HepG2 (cell line): ENCODE data around the gene CALR. TPM values are rescaled to one million over a fixed set of nuclear protein-coding genes. Genes with fewer than 3 reads are reported as not detected.

Experiments used
- CENPT ChIP-seq: sonication (generic); formaldehyde crosslinking; IDR thresholded peaks from 2 replicates; pipeline ENCODE4 v1.8.0; 2022; ENCODE audit warnings: low read depth, mild to moderate bottlenecking, moderate library complexity, missing genetic modification reagents
- HMG20A ChIP-seq: IDR thresholded peaks from 2 replicates; pipeline ENCODE4 v1.6.1; 2016; ENCODE audit warnings: borderline replicate concordance
- IRF2 ChIP-seq: IDR thresholded peaks from 2 replicates; pipeline ENCODE4 v1.6.1; 2018; ENCODE audit warnings: missing genetic modification reagents, missing compliant biosample characterization
- LCORL ChIP-seq, 2 experiments: fragments of 450-650 bp in 1 of 2; sonication (generic) in 1 of 2; formaldehyde crosslinking in 1 of 2; IDR thresholded peaks; 2 replicates each; pipeline versions ENCODE4 v1.5.0 to v1.6.1; 2017 to 2020; ENCODE audit warnings: antibody characterized with exemption in 1 of 2, missing genetic modification reagents in 1 of 2
- PRMT3 ChIP-seq: sonication (generic); formaldehyde crosslinking; IDR thresholded peaks from 2 replicates; pipeline ENCODE4 v1.8.1; 2022; ENCODE audit warnings: low read depth, mild to moderate bottlenecking, moderate library complexity, missing genetic modification reagents, borderline replicate concordance
- RFX5 ChIP-seq: IDR thresholded peaks from 2 replicates; pipeline ENCODE4 v1.6.1; 2011; ENCODE audit warnings: low read depth, low read length, improper control_type of control experiment
- ZBTB3 ChIP-seq: sonication (generic); formaldehyde crosslinking; IDR thresholded peaks from 2 replicates; pipeline ENCODE4 v1.4.0; 2020; ENCODE audit warnings: low read depth, mild to moderate bottlenecking, moderate library complexity, missing genetic modification reagents, borderline replicate concordance
- ZFP36L2 ChIP-seq: sonication (generic); formaldehyde crosslinking; IDR thresholded peaks from 2 replicates; pipeline ENCODE4 v1.4.0; 2020; ENCODE audit warnings: missing genetic modification reagents
- polyA plus RNA-seq, 8 experiments: library from polyadenylated mRNA; depleted of rRNA in 3 of 8; stranded (reverse) in 7 of 8; unstranded in 1 of 8; fragments of >200 nt; fragmentation: Illumina TruSeq in 4 of 8; extraction: Trizol in 4 of 8; gene quantifications; 2 replicates each; pipeline versions ENCODE4 v1.2.1 to v1.2.3, GENCODE V29; 2011 to 2016; ENCODE audit warnings: low read depth in 4 of 8, missing spikeins in 1 of 8, mixed read lengths in 1 of 8; ENCODE audit not compliant: insufficient read depth in 1 of 8
- total RNA-seq, 5 experiments: library from RNA; depleted of rRNA; stranded (reverse); fragments of >200 nt; fragmentation: Illumina TruSeq; extraction: Trizol; gene quantifications; 2 replicates each; pipeline ENCODE4 v1.2.3, GENCODE V29; 2016; ENCODE audit warnings: low read depth in 1 of 5
- TF ChIP-seq, protein P1 (sequence below): IDR thresholded peaks from 2 replicates; pipeline ENCODE4 v1.6.1; 2016
- TF ChIP-seq, protein P2 (sequence below): sonication (generic); formaldehyde crosslinking; IDR thresholded peaks from 2 replicates; pipeline ENCODE4 v1.8.0; 2022; ENCODE audit warnings: missing genetic modification reagents, mild to moderate bottlenecking, moderate library complexity, borderline replicate concordance
- TF ChIP-seq, protein P3 (sequence below): sonication (generic); formaldehyde crosslinking; IDR thresholded peaks from 2 replicates; pipeline ENCODE4 v1.4.0; 2020; ENCODE audit warnings: missing genetic modification reagents, mild to moderate bottlenecking, borderline replicate concordance
- TF ChIP-seq, protein P4 (sequence below): sonication (generic); formaldehyde crosslinking; IDR thresholded peaks from 2 replicates; pipeline ENCODE4 v1.4.0; 2020; ENCODE audit warnings: mild to moderate bottlenecking, missing genetic modification reagents

Gene CALR
- total and polyA plus RNA-seq, 2 of the 13 experiments (the other 11 are each of a cell fraction or from before 2014, with no cell fraction given): 898 to 934 TPM

DNA sequence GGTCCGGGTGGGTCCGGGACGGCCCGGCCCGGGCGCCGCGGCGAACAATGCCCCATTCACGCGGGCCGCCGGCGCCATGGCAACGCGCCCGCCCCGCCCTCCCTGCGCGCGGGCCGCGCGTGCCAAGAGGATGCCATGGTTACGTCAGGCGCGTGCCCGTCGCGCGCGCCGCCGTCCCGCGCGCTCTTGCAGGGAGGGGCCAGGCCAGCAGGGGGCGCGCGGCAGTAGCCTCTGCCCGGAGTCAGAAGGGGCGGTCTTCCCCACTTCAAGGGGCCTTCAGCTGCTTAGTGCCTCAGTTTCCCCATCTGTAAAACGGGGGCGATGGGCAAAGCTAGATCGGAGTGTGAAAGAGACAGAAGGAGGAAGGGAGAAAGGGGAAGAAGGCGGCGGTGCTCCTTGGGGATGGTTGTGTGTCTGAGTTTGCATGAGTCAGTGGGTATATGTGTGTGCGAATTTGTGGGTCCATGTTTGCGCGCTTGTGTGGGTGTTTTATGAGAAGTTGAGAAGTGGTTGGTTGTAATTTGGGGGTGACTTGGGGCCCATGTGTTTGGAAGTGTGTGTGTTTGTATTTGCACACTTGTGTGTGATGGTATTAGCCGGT, 45.2 kb downstream of the CALR start (continued):
- TF ChIP-seq, protein P1, sequence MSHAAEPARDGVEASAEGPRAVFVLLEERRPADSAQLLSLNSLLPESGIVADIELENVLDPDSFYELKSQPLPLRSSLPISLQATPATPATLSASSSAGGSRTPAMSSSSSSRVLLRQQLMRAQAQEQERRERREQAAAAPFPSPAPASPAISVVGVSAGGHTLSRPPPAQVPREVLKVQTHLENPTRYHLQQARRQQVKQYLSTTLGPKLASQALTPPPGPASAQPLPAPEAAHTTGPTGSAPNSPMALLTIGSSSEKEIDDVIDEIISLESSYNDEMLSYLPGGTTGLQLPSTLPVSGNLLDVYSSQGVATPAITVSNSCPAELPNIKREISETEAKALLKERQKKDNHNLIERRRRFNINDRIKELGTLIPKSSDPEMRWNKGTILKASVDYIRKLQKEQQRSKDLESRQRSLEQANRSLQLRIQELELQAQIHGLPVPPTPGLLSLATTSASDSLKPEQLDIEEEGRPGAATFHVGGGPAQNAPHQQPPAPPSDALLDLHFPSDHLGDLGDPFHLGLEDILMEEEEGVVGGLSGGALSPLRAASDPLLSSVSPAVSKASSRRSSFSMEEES: no peak
- TF ChIP-seq CENPT (CRISPR knock-in tag): no peak
- 0 out of 2 replicates have a peak, but pooled peaks have one; percentile 26 for TF ChIP-seq IRF2
- TF ChIP-seq, protein P2, sequence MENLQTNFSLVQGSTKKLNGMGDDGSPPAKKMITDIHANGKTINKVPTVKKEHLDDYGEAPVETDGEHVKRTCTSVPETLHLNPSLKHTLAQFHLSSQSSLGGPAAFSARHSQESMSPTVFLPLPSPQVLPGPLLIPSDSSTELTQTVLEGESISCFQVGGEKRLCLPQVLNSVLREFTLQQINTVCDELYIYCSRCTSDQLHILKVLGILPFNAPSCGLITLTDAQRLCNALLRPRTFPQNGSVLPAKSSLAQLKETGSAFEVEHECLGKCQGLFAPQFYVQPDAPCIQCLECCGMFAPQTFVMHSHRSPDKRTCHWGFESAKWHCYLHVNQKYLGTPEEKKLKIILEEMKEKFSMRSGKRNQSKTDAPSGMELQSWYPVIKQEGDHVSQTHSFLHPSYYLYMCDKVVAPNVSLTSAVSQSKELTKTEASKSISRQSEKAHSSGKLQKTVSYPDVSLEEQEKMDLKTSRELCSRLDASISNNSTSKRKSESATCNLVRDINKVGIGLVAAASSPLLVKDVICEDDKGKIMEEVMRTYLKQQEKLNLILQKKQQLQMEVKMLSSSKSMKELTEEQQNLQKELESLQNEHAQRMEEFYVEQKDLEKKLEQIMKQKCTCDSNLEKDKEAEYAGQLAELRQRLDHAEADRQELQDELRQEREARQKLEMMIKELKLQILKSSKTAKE (CRISPR knock-in tag): no peak
- TF ChIP-seq PRMT3 (CRISPR knock-in tag): no peak
- no peak for TF ChIP-seq ZFP36L2 (CRISPR knock-in tag)
- TF ChIP-seq HMG20A (CRISPR knock-in tag): 0 out of 2 replicates have a peak, but pooled peaks have one; percentile 32
- TF ChIP-seq, protein P3, sequence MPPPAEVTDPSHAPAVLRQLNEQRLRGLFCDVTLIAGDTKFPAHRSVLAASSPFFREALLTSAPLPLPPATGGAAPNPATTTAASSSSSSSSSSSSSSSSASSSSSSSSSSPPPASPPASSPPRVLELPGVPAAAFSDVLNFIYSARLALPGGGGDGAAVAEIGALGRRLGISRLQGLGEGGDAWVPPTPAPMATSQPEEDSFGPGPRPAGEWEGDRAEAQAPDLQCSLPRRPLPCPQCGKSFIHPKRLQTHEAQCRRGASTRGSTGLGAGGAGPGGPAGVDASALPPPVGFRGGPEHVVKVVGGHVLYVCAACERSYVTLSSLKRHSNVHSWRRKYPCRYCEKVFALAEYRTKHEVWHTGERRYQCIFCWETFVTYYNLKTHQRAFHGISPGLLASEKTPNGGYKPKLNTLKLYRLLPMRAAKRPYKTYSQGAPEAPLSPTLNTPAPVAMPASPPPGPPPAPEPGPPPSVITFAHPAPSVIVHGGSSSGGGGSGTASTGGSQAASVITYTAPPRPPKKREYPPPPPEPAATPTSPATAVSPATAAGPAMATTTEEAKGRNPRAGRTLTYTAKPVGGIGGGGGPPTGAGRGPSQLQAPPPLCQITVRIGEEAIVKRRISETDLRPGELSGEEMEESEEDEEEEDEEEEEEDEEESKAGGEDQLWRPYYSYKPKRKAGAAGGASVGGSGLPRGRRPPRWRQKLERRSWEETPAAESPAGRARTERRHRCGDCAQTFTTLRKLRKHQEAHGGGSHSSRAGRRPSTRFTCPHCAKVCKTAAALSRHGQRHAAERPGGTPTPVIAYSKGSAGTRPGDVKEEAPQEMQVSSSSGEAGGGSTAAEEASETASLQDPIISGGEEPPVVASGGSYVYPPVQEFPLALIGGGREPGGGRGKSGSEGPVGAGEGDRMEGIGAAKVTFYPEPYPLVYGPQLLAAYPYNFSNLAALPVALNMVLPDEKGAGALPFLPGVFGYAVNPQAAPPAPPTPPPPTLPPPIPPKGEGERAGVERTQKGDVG (CRISPR knock-in tag): no peak
- TF ChIP-seq LCORL (IDR thresholded peaks at IDR 0.05): no peak
- peak; percentile 49; the same call in 1 of the 2 replicates for TF ChIP-seq LCORL (CRISPR knock-in tag; IDR thresholded peaks at IDR 0.05)
- TF ChIP-seq, protein P4, sequence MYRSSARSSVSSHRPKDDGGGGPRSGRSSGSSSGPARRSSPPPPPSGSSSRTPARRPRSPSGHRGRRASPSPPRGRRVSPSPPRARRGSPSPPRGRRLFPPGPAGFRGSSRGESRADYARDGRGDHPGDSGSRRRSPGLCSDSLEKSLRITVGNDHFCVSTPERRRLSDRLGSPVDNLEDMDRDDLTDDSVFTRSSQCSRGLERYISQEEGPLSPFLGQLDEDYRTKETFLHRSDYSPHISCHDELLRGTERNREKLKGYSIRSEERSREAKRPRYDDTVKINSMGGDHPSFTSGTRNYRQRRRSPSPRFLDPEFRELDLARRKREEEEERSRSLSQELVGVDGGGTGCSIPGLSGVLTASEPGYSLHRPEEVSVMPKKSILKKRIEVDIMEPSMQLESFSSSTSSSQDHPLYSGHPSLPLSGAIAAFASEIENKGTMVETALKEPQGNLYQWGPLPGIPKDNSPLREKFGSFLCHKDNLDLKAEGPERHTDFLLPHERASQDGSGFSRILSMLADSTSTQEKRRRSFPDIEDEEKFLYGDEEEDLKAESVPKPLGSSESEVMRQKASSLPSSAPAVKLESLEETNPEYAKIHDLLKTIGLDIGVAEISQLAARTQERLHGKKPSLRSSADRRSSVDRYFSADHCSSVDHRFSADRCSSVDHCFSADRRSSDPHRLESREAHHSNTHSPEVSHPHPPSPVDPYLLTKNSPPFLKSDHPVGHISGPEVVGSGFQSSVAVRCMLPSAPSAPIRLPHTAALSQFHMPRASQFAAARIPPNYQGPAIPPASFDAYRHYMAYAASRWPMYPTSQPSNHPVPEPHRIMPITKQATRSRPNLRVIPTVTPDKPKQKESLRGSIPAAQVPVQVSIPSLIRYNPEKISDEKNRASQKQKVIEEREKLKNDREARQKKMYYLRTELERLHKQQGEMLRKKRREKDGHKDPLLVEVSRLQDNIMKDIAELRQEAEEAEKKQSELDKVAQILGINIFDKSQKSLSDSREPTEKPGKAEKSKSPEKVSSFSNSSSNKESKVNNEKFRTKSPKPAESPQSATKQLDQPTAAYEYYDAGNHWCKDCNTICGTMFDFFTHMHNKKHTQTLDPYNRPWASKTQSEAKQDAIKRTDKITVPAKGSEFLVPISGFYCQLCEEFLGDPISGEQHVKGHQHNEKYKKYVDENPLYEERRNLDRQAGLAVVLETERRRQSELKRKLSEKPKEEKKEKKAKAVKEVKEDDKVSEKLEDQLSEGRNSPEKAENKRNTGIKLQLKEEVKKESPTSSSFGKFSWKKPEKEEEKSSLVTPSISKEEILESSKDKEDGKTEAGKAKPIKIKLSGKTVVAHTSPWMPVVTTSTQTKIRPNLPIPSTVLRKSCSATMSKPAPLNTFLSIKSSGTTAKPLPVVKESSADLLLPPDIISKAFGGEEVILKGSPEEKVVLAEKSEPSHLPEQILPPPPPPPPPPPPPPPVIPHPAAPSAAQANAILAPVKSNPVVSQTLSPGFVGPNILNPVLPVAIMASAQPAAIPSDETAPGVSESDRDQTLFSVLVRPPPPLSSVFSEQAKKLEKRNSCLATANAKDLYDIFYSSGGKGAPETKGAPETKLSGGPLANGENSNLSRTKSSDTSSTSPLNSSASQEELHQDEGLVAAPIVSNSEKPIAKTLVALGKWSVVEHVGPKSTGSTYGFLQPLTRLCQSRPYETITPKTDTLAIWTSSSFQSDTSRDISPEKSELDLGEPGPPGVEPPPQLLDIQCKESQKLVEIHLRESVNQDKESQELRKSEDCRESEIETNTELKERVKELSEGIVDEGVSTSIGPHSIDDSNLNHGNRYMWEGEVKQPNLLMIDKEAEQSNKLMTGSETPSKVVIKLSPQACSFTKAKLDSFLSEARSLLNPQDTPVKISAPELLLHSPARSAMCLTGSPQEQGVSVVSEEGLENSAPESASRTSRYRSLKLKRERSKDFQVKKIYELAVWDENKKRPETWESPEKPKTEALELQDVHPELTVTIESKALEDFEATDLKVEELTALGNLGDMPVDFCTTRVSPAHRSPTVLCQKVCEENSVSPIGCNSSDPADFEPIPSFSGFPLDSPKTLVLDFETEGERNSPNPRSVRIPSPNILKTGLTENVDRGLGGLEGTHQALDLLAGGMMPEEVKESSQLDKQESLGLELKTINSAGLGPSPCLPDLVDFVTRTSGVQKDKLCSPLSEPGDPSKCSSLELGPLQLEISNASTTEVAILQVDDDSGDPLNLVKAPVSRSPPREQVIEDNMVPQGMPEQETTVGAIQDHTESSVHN: no peak
- 0 out of 2 replicates have a peak, but pooled peaks have one; percentile 6 for TF ChIP-seq RFX5
- no peak for TF ChIP-seq ZBTB3
